GM18505 (cell line): ENCODE data around the gene CD28.

Experiments
- ATAC-seq: cut with Tn5 transposase; IDR thresholded peaks from one replicate; pipeline ENCODE4 v1.9.1; 2021; ENCODE audit not compliant: unreplicated experiment
- POLR2A ChIP-seq: IDR thresholded peaks from 4 replicates; pipeline ENCODE4 v1.6.1; 2011; ENCODE audit warnings: borderline replicate concordance; ENCODE audit not compliant: insufficient read depth, insufficient read length; ENCODE audit errors: extremely low read depth

The CD28 gene

DNA sequence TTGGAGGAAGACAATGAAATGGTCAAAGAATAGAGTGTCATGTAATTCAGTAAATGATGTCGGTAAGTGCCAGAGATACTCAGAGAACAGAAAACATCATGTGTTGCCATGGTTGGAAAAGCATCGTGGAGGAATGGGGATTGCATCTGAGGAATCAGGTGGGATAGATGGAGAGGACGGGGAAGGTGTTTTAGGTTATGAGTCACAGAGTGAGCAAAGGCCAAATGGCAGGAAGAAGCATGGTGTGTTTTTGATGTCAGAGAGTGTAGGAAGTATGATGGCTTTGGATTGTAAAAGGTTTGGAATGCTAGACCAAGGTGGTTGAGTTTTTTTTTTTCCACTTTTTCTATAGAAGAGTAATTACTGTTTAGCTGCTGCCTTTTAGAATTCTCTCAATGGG lies 27.5 kb upstream of the CD28 start:
- ATAC-seq: no peak
- no peak for TF ChIP-seq POLR2A

GRCh38 chr2:203679401-203679800 lies 27.0 kb upstream of the CD28 start:
- no peak for TF ChIP-seq POLR2A
- no peak for ATAC-seq

DNA sequence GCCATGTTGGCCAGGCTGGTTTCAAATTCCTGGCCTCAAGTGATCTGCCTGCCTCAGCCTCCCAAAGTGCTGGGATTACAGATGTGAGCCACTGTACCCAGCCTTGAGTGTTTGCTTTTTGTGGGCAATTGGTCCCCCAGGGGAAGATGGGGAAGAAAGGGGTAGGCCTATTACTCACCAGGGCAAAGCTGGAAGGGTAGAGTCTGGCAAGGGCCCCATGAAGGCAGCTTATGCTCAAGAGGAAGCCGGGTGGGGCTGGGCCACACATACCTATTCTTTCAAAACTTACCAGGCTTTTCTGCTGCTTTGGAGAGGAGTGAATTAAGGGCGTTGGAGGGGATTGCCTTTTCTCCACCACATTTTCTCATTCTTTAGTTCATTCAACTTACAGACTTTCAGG lies 24.5 kb upstream of the CD28 start:
- no peak for TF ChIP-seq POLR2A
- no peak for ATAC-seq

GRCh38 chr2:203682688-203683130 lies 23.7 kb upstream of the CD28 start:
- ATAC-seq: no peak
- TF ChIP-seq POLR2A: no peak

- no peak for TF ChIP-seq POLR2A
- ATAC-seq: no peak
These were observed 23.0 kb upstream of the CD28 start for GRCh38 chr2:203683421-203683820.

DNA sequence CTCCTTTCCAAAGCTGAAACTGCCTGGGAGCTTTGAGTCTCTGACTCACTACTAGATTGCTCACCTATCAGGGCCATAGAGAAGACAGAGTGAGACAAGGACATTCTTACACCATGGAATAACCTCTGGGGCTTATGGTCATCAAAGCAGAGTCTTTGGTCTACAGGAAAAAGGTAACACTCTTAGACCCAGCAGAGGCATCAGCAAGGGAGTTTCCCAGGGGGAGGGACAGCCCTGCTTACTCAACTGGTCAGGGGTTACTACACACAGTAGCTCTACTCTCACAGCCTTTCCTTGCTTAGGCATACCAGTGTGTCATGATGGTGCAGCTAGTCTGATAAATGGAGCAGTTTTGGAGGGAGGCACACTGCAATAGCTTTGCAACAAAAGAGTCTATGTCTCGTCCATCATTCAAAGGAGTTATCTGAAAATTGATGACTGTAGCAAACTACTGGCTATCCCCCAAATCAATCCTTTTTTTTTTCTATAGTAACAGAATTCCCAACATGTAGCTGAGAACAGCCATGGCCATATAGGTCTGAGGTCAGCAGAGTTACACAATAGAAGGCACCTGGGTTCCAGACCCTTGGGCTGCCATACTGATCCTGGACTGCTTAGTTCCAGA lies 22.4 kb upstream of the CD28 start:
- peak; percentile 80 for ATAC-seq
- TF ChIP-seq POLR2A: no peak

DNA sequence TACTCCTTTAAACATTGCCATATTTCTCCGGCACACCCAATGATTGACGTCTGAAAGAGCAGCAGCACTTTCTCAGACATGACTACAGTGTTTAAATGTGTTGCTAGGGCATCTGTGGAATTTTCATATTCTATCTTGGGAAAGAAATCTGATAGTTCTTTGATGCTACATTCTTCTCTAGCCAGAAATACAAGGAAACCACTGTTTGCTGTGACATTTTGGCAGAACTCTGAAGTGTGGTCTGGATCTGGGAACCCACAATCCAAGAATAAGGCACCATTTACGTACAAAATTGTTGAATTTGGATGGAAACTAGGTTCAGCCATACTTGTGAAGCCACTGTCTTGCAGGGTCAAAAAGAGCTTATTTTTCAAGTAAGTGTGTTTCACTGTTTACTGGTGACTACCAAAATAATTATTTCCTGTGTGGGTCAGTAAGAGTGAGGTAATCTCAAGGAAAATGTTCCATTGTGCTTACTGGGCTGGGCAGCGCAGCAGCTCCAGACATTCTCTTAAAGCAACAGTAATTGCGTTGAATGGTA lies 21.3 kb upstream of the CD28 start:
- TF ChIP-seq POLR2A: no peak
- no peak for ATAC-seq

- ATAC-seq: no peak
- no peak for TF ChIP-seq POLR2A
These were observed 20.5 kb upstream of the CD28 start for GRCh38 chr2:203685789-203686420.

DNA sequence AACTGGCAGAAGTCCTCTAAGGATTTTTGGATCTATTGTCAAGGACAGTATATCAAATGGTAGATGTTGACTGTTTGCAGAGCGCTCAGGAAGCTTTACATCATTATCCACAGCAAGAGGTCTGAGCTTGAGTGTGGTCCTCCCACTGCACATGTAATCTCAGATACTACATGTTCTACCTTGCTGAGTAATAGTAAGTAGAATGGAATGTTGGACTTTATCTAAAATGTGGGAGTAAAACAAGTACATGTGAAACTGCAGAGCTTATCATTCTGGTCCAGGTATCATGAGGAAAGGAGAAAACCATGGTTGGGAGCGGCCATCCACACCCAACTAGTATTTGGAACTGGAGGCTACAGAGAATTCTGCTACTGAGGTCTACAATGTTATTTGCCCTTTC lies 19.3 kb upstream of the CD28 start:
- TF ChIP-seq POLR2A: no peak
- no peak for ATAC-seq

- no peak for TF ChIP-seq POLR2A
- peak; percentile 61 for ATAC-seq
These were observed 17.6 kb upstream of the CD28 start for GRCh38 chr2:203688798-203689197.

DNA sequence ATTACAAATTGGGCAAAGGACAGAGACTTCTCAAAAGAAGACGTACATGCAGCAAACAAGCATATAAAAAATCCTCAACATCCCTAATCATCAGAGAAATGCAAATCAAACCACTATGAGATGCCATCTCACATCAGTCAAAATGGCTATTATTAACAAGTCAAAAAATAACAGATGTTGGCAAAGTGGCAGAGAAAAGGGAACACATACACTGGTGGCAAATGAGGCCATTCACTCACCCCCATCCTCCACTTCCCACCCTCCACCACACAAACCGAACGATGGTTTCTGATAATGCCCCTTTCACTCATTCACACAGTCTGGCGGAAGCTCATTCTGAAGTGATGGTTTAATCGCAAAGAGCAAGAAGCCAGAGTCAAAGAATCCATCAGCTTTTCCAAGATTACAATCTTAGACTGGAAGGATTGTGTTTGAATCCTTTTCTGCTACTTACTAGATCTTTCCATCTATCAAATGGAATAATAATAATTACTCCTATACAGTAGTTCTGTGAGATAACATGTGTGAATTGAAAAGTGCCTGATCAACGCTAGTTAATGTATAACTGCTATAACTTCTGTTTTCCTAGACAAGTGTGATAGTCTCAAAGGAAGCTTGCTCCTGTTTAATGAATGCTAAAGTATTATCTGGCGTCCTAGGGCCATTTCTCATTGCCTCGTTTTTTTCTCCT lies 16.9 kb upstream of the CD28 start:
- no peak for ATAC-seq
- TF ChIP-seq POLR2A: no peak

DNA sequence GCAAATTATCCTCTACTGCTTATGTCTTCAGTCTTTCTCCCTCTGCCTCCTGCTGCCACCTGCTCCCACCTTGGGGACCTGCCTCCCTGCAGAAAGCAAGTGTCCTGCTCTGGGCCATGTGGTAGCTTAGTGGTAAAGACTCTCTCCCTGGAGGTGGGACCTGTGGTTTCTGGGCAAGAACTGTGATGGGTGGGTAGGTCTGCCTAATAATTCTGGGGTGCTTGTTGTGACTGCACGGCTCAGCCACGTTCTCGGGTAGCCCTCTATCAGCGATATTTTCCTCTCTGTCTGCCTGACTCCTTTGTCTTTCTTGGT lies 16.4 kb upstream of the CD28 start:
- no peak for ATAC-seq
- TF ChIP-seq POLR2A: no peak

DNA sequence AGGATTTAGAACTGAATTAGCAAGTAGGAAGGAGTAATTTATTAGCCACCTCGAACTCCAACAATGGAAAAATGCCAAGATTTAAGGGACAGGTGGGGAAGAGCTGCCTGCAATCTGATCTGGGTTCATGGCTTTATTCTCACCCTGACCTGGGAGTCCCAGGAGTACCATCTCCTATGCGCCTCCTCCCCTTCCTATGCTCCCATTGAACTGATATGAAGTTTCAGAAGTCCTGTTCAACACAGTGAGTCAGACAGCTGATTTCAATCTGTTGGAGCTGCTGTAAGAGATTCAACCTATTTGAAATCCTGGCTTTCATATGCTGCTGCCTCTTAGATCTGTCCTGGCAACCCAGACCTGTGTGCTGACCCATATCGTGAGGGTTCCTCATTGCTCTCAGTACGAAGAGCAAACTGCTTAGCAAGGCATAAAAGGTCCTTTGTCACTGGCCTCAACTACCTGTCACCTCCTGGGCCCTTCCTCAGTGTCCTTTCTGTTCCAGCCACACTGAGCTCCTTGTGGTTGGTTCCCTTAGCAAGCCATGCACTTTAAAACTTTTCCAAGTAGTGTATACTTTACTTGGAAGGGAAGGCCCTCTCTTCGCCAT lies 15.9 kb upstream of the CD28 start:
- TF ChIP-seq POLR2A: no peak
- no peak for ATAC-seq
